Measurements from ENCODE around the gene GYPA.
"Not testable (repeated sequence)": the region's sequence is repeated elsewhere in the genome, so short reads cannot be mapped to it uniquely, and the experiment has no call there.

The GYPA gene

GRCh38 chr4:144128709-144129320 is 11.7 kb downstream of the GYPA start:
- not testable (repeated sequence) for DNase-seq

DNA sequence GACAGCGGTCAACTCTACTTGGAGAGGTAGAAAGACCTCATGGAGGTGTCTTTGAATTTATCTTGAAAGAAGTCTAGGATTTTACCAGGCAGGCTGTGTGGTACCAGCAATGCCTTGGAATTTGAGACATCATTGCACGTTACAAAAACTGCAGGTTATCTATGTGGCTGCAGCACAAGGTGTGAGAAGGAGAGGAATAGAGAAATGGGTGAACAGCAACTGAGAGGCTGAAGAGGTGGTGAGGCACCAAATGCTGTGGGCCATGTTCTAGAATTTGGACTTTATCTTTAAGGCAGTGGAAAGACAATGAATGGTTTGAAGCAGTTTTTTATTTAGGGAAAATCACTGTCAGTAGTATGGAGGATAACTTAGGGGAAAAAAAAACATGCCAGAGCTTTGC is 15.4 kb downstream of the GYPA start:
- not testable (repeated sequence) for DNase-seq

GRCh38 chr4:144123982-144124635 is 16.4 kb downstream of the GYPA start:
- not testable (repeated sequence) for DNase-seq

DNA sequence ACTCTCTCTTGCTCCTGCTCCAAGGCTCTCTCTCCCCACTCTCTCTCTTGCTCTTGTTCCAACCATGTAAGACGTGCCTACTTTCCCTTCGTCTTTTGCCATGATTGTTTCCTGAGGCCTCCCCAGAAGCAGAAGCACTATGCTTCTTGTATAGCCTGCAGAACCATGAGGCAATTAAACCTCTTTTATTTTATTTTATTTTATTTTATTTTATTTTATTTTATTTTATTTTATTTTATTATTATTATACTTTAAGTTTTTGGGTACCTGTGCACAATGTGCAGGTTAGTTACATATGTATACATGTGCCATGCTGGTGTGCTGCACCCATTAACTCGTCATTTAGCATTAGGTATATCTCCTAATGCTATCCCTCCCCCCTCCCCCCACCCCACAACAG is 17.2 kb downstream of the GYPA start:
- DNase-seq: not testable (repeated sequence)

DNA sequence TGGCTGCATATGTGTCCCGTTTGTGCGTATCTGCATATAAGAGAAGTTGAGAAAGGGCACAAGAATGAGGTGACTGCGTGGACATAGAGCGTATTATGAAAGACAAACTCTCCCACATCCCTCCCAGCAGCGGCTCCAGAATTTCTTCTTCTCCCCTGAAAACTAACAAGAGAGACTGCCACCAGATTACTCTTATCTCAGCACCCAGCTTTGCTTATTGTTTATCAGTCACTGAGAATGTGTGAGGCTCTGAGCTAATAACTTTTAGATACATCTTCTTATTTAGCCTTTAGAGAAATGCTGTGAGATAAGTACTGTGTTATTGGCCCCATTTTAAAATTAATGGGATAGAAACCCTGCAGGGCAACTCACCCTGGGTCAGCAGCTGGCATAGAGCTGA is 20.8 kb downstream of the GYPA start:
- not testable (repeated sequence) for DNase-seq

DNA sequence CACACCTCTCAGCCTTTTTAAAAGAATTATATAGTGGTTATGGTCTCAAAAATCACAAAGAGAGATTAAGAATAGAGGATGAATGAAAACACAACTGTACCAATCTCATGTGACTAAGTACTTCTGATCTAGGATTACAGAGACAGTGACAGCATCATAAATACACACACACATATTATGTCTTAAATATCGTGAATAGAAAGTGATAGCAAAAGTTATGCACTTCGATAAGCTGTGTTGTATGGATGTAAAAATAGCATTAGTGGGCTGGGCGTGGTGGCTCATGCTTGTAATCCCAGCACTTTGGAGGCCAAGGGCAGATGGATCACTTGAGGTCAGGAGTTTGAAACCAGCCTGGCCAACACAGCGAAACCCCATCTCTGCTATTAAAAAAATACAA is 25.0 kb downstream of the GYPA start:
- DNase-seq: no peak

DNA sequence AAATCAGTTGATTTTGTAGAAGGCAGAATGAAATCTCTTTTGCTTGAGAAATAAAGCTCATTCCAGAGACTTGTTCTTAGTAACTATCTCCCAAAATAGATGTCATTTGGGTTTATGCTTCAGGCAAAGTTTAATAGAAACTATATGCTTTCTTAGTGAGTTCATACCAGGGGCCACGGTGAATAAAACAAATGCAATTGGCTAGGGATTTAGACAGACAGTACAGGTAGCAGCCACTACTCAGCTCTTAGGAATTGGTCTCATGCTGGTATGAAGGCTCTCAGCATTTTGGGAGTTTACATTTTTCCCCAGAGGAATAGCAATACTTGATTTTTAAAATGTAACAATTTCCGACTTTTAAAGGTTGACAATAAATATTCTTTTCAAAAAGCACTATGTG is 27.0 kb downstream of the GYPA start:
- DNase-seq: no peak

DNA sequence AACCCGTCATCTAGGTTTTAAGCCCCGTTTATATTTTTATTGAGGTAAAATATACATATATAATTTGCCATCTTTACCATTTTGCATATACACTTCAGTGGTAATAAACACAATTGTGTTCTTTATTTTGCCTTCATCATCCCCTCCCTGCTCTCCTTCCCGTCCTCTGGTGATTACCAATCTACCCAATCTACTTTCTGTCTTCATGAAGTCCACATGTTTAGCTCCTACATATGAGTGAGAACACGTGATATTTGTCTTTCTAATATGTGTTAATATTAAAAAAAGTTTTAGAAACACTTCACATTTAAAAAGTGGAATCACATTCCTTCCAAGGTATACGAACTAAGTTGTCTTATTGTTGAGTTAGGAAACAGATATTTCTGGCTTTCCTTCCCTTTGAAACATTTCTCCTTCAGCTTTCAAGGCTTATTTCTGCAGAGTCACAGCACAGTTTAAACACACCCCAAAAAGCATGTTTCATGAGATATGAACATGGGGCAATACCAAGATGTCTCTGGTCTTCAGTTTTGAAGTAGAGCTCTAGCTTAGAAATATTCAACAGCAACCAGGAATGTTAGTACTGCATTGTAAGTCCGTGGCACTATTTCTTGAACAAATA is 35.9 kb downstream of the GYPA start:
- no peak for DNase-seq

GRCh38 chr4:144097776-144098175 is 42.7 kb downstream of the GYPA start:
- DNase-seq: not testable (repeated sequence)

GRCh38 chr4:144093995-144094394 is 46.5 kb downstream of the GYPA start:
- DNase-seq: not testable (repeated sequence)

- DNase-seq: not testable (repeated sequence)
Observed at GRCh38 chr4:144091181-144091580, 49.3 kb downstream of the GYPA start.

- DNase-seq: no peak
Observed at GRCh38 chr4:144090744-144091143, 49.8 kb downstream of the GYPA start.

DNA sequence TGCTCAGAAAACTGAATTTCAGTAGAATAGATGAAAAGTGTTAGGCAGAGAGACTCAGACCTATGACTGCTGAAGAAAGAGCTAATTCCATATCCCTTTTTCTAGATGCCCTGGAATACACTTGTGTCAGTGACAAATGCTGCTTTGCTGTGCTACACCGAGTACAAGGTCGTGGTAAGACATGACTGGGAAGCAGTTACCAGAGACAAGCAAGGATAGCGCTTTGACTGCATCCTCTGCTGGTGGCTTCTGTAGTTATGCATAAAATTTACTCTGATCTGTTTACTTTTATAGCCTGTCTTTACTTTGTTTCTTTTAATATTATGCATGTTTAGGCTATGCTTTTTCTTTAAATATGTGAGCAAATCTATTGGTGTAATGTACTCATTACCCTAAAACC is 58.5 kb downstream of the GYPA start:
- not testable (repeated sequence) for DNase-seq

DNA sequence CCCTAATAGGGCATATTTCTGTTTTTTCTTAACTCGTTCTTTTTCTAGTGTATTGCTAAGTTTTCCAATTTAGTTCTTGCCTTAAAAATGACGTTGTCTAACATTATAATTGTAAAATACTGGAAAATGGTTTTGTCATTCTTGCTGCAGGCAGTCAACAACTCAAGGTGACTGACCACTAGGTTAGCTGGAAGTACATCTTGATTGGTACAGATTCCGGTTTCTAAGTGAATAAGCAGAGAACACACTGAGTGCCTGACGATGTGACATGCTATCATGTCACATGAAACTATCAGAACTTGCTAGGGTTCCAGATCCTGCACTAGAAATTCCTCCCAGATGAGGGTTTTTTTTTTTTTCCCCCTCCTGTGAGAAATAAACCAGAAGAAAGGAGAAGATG is 60.4 kb downstream of the GYPA start:
- DNase-seq: not testable (repeated sequence)

DNA sequence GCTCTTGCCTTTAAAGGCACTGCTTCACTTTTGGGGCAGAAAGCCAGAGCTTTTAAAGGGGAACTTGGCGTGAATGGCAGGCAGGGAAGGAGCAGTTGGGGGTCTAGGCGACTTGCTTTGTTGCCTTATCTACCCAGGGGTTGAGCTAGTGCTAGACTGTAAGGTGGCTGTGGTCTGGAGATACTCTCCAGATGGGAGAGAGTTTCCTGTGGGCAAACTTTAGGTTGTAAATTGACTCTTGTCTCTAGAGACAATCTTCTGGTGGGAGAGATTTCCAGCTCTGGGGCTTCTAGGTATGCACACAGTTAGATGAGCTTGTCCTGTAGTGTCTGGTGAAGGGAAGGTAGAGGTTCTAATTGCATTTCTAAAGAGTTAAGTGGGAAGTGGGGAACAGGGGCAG is 61.8 kb downstream of the GYPA start:
- DNase-seq: not testable (repeated sequence)

- DNase-seq: not testable (repeated sequence)
Observed at GRCh38 chr4:144061556-144061955, 79.0 kb downstream of the GYPA start.

DNA sequence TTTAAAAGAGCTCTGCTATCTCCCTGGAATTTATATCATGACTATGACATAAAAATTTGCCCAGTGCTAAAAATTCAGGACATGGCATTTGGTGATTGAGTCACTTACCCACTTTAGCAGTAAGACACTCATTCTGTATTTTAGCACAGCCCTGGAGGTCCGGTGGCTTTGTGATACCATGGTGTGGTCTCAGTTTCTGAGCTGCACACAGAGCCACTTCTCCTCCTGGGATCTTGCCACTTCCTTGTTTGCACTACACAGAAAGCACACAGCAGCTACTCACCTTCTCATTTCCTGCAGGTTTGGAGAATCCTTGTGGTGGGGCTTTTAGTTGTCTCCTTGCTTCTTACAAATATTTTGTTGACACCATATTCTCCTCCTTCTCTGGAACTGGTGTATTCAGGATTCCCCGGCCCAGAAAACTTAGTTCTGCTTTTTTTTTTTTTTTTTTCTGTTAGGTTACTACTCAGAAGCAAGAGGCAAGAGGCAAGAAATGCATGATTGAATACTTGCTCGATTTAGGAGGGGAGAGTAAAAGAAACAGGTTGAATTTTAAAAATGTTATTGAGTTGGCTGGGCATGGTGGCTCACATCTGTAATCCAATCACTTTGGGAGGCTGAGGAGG is 80.2 kb downstream of the GYPA start:
- DNase-seq: not testable (repeated sequence)
